C4-2B (cell line): ENCODE data around the gene GRIN1.

Source experiments
- CTCF ChIP-seq: fragments of 450-650 bp; conservative IDR thresholded peaks from 2 replicates; pipeline ENCODE4 v1.5.1; 2017; ENCODE audit warnings: mild to moderate bottlenecking
- ZFX ChIP-seq: fragments of 450-650 bp; IDR thresholded peaks from 2 replicates; pipeline ENCODE4 v1.6.1; 2017

DNA sequence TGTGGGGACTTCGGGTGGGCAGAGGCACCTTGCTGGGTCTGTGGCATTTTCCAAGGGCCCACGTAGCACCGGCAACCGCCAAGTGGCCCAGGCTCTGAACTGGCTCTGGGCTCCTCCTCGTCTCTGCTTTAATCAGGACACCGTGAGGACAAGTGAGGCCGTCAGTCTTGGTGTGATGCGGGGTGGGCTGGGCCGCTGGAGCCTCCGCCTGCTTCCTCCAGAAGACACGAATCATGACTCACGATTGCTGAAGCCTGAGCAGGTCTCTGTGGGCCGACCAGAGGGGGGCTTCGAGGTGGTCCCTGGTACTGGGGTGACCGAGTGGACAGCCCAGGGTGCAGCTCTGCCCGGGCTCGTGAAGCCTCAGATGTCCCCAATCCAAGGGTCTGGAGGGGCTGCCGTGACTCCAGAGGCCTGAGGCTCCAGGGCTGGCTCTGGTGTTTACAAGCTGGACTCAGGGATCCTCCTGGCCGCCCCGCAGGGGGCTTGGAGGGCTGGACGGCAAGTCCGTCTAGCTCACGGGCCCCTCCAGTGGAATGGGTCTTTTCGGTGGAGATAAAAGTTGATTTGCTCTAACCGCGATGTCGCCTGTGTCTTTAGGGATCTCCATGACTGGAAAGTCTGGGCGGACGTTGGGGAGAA lies 30.2 kb upstream of the GRIN1 start:
- no peak for TF ChIP-seq CTCF
- TF ChIP-seq ZFX, result no peak
